ENCODE measurements around the gene DROSHA.

Gene DROSHA

DNA sequence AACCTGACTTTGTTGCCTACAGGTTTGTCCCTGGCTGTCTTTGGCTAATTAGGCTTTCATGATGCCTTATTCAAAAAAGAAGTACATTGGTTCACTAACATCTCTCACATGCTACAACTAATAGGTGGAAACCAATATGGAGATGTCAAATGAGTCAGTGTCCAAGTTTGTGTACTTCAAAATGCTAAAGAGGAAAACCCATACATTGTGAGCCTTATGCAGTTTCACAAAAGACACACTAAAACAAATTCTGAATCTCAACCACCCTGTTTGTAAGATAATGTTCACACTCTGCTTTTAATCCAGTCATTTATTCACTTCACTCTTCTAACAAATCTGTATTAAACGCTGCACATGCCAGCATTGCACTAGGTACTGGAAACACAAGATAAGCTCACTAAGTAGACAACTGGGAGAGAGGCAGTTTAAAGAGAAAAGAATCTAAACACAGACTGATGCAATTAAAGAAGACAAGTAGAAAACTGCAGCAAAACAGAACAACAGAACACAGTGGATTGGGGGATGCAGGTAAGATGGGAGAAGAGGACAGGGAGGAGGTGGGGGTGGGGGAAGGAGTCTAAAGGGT, 104.1 kb downstream of the DROSHA start:
- H3K36me3 ChIP-seq (replicated peaks), result peaks cover 13% of the 10 kb centered on the region

DNA sequence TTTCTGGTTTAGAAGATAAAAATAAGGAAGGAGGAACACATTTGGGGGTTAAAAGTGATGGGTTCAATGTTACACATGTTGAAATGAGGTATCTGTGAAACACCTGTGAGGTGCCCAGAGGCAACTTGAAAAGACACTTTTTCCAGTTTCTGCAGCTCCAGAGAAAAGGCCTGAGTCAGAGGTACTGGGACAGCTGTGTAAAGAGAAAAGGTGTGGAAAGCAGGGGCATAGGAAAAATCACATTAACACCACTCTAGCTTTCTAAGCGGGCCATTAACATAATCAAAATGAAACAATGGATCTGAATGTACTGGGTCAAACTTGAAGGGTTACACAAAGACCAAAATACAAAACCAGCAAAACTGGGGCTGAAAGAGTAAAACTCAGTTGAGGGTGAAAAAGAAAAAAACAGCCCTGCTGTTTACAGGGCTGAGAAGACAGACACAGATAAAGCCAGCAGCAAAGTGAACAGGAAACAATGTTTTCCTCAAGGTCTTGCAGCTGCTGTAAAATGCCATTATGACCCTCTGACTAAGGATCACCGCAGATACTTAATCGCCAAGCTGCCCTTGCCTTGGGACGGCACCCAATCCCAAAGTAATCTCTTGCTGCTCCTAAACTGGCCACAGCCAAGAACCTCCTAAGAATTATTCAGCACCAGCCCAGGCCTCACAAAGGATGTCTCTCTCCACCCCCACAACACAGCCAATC, 104.7 kb downstream of the DROSHA start:
- Histone ChIP-seq H3K27ac (no peak overlapping the region), H3K27me3 (replicated peaks) (no peaks in the 10 kb centered on the region), H3K4me3 (ENCODE audit: low read depth, low read length) (no peak overlapping the region), H3K36me3 (replicated peaks) (peaks cover 15% of the 10 kb centered on the region)
- TF ChIP-seq, protein P1, sequence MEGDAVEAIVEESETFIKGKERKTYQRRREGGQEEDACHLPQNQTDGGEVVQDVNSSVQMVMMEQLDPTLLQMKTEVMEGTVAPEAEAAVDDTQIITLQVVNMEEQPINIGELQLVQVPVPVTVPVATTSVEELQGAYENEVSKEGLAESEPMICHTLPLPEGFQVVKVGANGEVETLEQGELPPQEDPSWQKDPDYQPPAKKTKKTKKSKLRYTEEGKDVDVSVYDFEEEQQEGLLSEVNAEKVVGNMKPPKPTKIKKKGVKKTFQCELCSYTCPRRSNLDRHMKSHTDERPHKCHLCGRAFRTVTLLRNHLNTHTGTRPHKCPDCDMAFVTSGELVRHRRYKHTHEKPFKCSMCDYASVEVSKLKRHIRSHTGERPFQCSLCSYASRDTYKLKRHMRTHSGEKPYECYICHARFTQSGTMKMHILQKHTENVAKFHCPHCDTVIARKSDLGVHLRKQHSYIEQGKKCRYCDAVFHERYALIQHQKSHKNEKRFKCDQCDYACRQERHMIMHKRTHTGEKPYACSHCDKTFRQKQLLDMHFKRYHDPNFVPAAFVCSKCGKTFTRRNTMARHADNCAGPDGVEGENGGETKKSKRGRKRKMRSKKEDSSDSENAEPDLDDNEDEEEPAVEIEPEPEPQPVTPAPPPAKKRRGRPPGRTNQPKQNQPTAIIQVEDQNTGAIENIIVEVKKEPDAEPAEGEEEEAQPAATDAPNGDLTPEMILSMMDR (IDR thresholded peaks at IDR 0.05; ENCODE audit: low read depth, low read length, missing control alignments), result no peak
- in situ Hi-C loops (cut with HindIII; ENCODE audit: low pct_ligation_motif_present, low sequenced_read_pairs), result no loop called here
- no peak for DNase-seq

More for the DNA sequence above, 104.1 kb downstream of the DROSHA start:
- in situ Hi-C loops (cut with HindIII; ENCODE audit: low pct_ligation_motif_present, low sequenced_read_pairs), result no loop called here
- no peak for DNase-seq
- H3K27me3 ChIP-seq (replicated peaks), result no peaks in the 10 kb centered on the region
- TF ChIP-seq, protein P1 (IDR thresholded peaks at IDR 0.05; ENCODE audit: low read depth, low read length, missing control alignments), result no peak
- H3K4me3 ChIP-seq (ENCODE audit: low read depth, low read length), result no peak overlapping the region
- no peak overlapping the region for H3K27ac ChIP-seq

DNA sequence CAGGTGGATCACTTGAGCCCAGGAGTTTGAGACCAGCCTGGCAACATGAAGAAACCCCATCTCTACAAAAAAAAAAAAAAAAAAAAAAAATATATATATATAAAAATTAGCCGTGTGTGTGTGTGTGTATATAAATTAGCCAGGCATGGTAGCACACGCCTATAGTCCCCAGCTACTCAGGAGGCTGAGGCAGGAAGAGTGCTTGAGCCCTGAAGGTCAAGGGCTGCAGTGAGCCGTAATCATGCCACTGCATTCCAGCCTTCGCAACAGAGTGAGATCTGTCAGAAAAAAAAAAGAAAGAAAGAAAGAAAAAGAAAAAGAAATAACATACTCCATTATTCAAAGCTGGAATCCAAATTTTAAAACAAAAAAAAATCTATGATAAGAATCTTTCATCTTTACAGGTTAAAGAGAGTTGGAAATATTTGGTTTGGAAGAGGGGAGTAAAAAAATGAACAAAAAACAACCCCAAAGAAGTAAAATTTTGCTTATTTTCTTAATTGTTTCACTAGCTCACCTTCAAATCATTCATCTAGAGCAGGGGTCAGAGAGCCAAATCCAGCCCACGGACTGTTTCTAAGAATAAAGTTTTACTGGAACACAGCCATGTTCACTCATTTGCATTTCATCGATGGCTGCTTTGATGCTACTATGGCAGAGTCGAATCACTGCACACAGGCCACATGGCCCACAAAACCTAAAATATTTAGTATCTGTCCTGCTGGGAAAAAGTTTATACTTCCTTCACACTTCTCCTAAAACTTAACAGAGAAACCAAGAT, 109.9 kb downstream of the DROSHA start:
- no peak overlapping the region for H3K4me3 ChIP-seq (ENCODE audit: low read depth, low read length)
- H3K27me3 ChIP-seq (replicated peaks), result no peaks in the 10 kb centered on the region
- in situ Hi-C loops (cut with HindIII; ENCODE audit: low pct_ligation_motif_present, low sequenced_read_pairs), result no loop called here
- H3K27ac ChIP-seq, result no peak overlapping the region
- TF ChIP-seq, protein P1 (IDR thresholded peaks at IDR 0.05; ENCODE audit: low read depth, low read length, missing control alignments), result no peak
- H3K36me3 ChIP-seq (replicated peaks), result peaks cover 40% of the 10 kb centered on the region
- no peak for DNase-seq

DNA sequence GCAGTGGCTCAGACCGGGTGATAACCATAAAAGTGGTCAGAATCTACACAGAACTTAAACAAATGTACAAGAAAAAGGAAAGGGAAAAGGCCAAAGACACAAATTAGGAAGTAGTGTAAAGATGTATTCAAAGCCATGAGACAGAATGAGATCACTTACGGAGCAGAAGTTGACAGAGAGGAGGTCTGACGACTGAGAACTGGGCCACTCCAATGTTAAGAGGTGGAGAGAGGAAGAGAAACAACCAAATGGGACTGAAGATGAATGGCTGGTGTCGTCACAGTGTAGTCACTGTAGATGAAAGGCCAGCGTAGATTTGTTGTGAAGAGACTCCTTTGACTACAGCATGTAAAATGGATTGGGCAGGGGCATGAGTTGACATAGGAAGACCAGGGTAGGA, 114.4 kb downstream of the DROSHA start:
- in situ Hi-C loops (cut with HindIII; ENCODE audit: low pct_ligation_motif_present, low sequenced_read_pairs), result no loop called here
- no peak overlapping the region for H3K4me3 ChIP-seq (ENCODE audit: low read depth, low read length)
- no peaks in the 10 kb centered on the region for H3K27me3 ChIP-seq (replicated peaks)
- H3K36me3 ChIP-seq (replicated peaks), result peaks cover 33% of the 10 kb centered on the region
- no peak overlapping the region for H3K27ac ChIP-seq
- no peak for DNase-seq
- TF ChIP-seq, protein P1 (IDR thresholded peaks at IDR 0.05; ENCODE audit: low read depth, low read length, missing control alignments), result no peak

DNA sequence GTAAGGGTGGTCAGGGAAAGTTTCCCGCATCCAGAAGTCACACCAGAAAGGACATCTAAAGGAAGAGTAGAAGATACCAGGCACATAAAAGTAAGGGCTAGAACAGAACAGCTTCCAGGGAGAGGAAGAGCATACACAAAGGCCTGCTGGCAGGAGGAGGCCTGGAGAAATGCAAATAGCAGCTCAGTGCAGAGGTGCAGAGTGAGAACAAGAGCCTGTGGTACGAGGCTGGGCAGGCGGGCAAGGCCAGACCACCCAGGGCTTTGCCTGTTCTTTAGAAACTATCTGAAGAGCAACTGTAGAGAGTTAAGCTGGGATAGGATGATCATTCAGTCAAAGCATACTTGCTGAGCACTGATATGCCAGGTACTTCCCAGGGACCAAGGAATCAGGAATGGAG, 115.3 kb downstream of the DROSHA start:
- in situ Hi-C loops (cut with HindIII; ENCODE audit: low pct_ligation_motif_present, low sequenced_read_pairs), result no loop called here
- no peaks in the 10 kb centered on the region for H3K27me3 ChIP-seq (replicated peaks)
- TF ChIP-seq, protein P1 (IDR thresholded peaks at IDR 0.05; ENCODE audit: low read depth, low read length, missing control alignments), result no peak
- no peak for DNase-seq
- H3K4me3 ChIP-seq (ENCODE audit: low read depth, low read length), result no peak overlapping the region
- H3K27ac ChIP-seq, result no peak overlapping the region
- H3K36me3 ChIP-seq (replicated peaks), result peaks cover 29% of the 10 kb centered on the region

All from brain microvascular endothelial cell (primary cell).